Measurements from ENCODE around the gene CD151. TPM values are rescaled to one million over a fixed set of nuclear protein-coding genes. Genes with fewer than 3 reads are reported as not detected.
A peak's percentile ranks its signal among the peaks of the same experiment; 100 is the strongest.

CD151 gene
- total RNA-seq, 6 experiments from 2014 or later, result 719 to 1,001 (median 755) TPM

DNA sequence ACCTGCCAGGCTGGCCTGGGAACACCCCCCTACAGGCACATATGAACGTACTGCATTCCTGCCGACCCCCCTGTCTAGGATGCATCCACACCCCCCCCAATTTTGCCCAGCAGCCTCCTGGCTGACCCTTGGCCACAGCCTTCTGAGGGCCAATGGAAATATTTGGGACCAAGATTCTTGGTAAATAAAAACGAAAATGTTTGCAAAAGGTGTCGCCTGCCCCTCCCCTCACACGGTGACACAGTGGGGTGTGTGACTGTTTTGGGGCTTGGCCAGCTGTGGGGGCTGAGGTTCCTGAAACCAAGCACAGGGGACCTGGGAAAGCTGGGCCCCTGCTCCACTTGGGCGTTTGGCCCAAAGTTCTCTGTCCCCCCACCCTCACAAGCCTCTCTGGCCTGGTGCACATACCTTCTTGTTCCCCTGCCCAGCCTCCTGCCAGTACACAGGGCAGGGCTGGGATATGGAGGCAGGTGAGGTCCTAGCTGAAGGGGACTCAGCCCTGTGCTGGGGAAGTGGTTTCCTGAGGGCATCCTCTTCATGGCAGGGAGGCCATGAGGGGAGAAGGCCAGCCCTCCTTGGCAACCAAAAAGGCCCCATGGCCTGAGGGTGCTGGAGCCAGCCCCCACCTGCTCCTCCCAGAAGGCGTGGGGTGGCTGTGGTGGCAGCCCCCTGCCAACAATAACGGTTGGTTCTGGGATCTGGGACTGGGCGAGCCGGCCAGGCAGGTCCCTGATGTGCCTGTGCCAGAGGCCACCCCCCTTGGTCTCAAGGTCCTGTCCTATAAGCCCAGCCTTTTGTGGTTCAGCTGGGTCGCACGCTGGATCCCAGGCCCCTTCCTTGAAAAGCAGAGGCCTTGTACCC, 7.2 kb upstream of the CD151 start:
- peaks cover 10% of the 10 kb centered on the region for H3K4me1 Mint-ChIP-seq (ENCODE audit: low read depth)
- H3K4me3 Mint-ChIP-seq, result no peak overlapping the region
- peaks cover 15% of the 10 kb centered on the region for H3K27me3 Mint-ChIP-seq (ENCODE audit: insufficient read depth)
- TF ChIP-seq, protein P1, sequence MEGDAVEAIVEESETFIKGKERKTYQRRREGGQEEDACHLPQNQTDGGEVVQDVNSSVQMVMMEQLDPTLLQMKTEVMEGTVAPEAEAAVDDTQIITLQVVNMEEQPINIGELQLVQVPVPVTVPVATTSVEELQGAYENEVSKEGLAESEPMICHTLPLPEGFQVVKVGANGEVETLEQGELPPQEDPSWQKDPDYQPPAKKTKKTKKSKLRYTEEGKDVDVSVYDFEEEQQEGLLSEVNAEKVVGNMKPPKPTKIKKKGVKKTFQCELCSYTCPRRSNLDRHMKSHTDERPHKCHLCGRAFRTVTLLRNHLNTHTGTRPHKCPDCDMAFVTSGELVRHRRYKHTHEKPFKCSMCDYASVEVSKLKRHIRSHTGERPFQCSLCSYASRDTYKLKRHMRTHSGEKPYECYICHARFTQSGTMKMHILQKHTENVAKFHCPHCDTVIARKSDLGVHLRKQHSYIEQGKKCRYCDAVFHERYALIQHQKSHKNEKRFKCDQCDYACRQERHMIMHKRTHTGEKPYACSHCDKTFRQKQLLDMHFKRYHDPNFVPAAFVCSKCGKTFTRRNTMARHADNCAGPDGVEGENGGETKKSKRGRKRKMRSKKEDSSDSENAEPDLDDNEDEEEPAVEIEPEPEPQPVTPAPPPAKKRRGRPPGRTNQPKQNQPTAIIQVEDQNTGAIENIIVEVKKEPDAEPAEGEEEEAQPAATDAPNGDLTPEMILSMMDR (IDR thresholded peaks at IDR 0.05), result no peak
- no peaks in the 10 kb centered on the region for H3K9me3 Mint-ChIP-seq
- peaks cover 6% of the 10 kb centered on the region; the same call in 1 of the 2 replicates for H3K36me3 Mint-ChIP-seq (ENCODE audit: low read depth)
- H3K27ac Mint-ChIP-seq, result no peak overlapping the region
- no peak for DNase-seq

DNA sequence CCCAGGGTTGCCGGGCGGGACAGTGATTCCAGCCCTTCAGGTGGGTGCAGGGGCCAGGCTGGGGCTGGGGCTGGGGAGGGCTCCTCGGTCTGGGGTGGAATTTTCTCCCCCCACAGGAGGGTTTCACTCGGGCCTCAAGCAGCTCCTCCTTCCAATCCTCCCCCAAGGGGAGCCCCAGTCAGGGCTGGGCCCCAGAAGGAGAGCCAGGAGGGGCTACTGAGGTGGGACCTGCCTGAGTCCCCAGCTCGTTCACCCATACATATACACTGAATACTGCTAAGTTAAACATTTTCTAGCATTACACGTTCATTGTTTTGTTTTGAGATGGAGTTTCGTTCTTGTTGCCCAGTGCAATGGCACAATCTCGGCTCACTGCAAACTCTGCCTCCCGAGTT, 6.5 kb upstream of the CD151 start:
- TF ChIP-seq, protein P1 (IDR thresholded peaks at IDR 0.05), result no peak
- H3K36me3 Mint-ChIP-seq (ENCODE audit: low read depth), result peaks cover 6% of the 10 kb centered on the region; the same call in 1 of the 2 replicates
- peak overlapping the region; percentile 24; the same call in 1 of the 2 replicates for H3K4me3 Mint-ChIP-seq
- H3K27me3 Mint-ChIP-seq (ENCODE audit: insufficient read depth), result peaks cover 15% of the 10 kb centered on the region
- no peak for DNase-seq
- H3K27ac Mint-ChIP-seq, result no peak overlapping the region
- H3K9me3 Mint-ChIP-seq, result no peaks in the 10 kb centered on the region
- peaks cover 6% of the 10 kb centered on the region for H3K4me1 Mint-ChIP-seq (ENCODE audit: low read depth)

DNA sequence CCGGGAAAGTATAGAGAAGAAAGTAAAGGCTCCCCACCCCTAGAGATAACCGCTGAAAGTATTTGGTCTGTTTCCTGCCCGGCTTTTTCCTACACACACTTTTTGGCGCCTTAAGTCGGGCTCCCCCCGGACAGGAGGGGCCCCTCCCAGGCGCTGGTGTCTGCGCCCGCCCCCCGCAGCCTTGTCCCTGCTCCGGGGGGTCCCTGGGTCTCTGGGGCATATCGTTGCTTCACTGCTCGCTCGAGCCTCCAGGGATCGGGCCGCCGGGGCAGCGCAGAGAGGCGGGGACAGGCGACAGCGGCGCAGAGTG, 6.0 kb upstream of the CD151 start:
- DNase-seq, result no peak
- Mint-ChIP-seq H3K27ac (no peak overlapping the region), H3K36me3 (ENCODE audit: low read depth) (peaks cover 6% of the 10 kb centered on the region; the same call in 1 of the 2 replicates), H3K27me3 (ENCODE audit: insufficient read depth) (peaks cover 15% of the 10 kb centered on the region), H3K4me1 (ENCODE audit: low read depth) (peaks cover 8% of the 10 kb centered on the region), H3K9me3 (no peaks in the 10 kb centered on the region), H3K4me3 (peak overlapping the region; percentile 24; the same call in 1 of the 2 replicates)
- TF ChIP-seq, protein P1 (IDR thresholded peaks at IDR 0.05), result no peak

DNA sequence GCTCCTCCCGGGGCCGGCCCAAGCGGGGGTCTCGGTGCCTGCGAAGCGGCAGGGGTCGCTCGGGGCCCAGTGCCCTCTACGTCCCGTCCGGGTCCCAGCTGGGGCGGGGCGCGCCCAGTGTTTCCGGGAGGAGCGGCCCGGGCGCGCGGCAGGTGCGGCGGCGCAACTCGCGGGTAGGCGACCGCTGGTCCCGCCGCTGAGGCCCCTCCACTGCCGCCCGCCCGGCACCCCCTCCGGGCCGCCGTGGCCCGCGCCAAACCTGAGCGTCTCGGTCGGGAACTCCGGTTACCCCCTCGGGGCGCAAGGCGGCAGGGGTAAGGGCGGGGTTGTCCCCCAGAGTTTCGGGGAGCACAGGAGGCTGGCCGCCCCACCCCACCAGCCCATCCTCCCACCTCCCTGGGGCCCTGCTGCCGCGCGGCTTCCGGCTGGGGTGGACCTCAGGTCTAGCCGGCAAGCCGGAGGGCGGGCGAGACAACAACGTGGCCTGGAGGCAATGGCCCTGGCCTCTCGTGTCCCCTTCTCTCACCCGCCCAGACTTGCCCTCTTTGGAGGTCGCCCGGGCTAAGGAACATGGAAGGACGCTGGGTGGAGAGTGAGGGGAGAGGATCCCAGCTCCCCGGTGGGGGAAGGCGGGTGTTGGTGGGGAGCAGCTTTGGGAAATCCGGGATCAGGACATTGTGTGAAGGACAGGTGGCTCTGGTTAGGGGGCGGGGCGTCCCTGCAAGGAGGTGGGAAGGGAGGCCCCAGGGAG, 5.4 kb upstream of the CD151 start:
- Mint-ChIP-seq H3K4me1 (ENCODE audit: low read depth) (peaks cover 11% of the 10 kb centered on the region), H3K27ac (no peak overlapping the region; the same call in 1 of the 2 replicates), H3K27me3 (ENCODE audit: insufficient read depth) (peaks cover 15% of the 10 kb centered on the region), H3K4me3 (no peak overlapping the region), H3K9me3 (no peaks in the 10 kb centered on the region), H3K36me3 (ENCODE audit: low read depth) (peaks cover 6% of the 10 kb centered on the region; the same call in 1 of the 2 replicates)
- TF ChIP-seq, protein P1 (IDR thresholded peaks at IDR 0.05), result no peak
- DNase-seq, result no peak

DNA sequence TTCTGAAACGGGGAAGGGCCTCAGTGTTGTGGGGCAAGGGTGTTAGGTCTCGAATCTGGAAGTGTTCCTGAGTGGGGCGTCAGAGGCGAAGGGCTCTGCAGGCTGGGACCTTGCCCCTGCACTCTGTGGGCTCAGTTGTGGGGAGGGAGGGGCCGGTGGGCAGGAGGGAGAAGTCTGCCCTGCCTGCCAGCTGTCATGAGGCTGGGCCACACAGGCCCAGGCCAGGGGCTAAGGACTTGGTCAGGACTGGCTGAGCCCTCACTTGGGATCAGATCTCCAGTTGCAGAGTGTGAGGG, 4.9 kb upstream of the CD151 start, which contains the start of gene CRACR2B:
CRACR2B (plus strand) TSS at position 23 of the 296 bp plus-strand sequence. CDS start 689 bp downstream, outside the sequence.
- no peak within 1 kb of the TSS; the same call in 1 of the 2 replicates for H3K27ac Mint-ChIP-seq
- DNase-seq, result no peak
- TF ChIP-seq, protein P1 (IDR thresholded peaks at IDR 0.05), result no peak
- H3K36me3 Mint-ChIP-seq (ENCODE audit: low read depth), result peaks cover 6% of the 10 kb centered on the region; the same call in 1 of the 2 replicates
- H3K27me3 Mint-ChIP-seq (ENCODE audit: insufficient read depth), result peaks cover 15% of the 10 kb centered on the region
- peaks cover 11% of the 10 kb centered on the region for H3K4me1 Mint-ChIP-seq (ENCODE audit: low read depth)
- no peak within 1 kb of the TSS for H3K4me3 Mint-ChIP-seq
- H3K9me3 Mint-ChIP-seq, result no peaks in the 10 kb centered on the region

Measured in HFFc6 (cell line).